Stimulated activated CD4-positive, alpha-beta T cell treated with anti-CD3 and anti-CD28 coated beads, Interleukin-2, amount 100 ng/mL, for 4 hours (primary cell): Measurements from ENCODE around the gene TRAPPC5.

Experiments used
- DNase-seq: peaks from one replicate; pipeline ENCODE4 v3.0.0-alpha.2; 2020; ENCODE audit warnings: low read depth

Gene TRAPPC5

GRCh38 chr19:7645656-7646425, 34.8 kb upstream of the TRAPPC5 start:
- no peak for DNase-seq

GRCh38 chr19:7646426-7646700, 34.3 kb upstream of the TRAPPC5 start:
- no peak for DNase-seq

DNA sequence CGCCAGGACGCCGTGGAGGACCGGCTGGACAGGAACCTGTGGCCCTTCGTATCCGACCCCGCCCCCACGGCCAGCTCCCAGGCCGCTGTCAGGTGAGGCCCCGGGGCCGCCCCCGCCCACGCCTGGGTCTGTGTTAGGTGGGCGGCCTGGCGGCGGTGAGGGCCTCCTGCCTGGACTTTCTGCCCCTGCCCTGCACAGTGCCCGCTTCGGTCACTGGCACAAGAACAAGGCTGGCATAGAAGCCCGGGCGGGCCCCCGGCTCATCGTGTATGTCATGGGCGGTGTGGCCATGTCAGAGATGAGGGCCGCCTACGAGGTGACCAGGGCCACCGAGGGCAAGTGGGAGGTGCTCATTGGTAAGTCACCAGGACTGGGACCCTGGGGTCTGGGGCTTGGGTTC, 33.5 kb upstream of the TRAPPC5 start:
- DNase-seq, result no peak

DNA sequence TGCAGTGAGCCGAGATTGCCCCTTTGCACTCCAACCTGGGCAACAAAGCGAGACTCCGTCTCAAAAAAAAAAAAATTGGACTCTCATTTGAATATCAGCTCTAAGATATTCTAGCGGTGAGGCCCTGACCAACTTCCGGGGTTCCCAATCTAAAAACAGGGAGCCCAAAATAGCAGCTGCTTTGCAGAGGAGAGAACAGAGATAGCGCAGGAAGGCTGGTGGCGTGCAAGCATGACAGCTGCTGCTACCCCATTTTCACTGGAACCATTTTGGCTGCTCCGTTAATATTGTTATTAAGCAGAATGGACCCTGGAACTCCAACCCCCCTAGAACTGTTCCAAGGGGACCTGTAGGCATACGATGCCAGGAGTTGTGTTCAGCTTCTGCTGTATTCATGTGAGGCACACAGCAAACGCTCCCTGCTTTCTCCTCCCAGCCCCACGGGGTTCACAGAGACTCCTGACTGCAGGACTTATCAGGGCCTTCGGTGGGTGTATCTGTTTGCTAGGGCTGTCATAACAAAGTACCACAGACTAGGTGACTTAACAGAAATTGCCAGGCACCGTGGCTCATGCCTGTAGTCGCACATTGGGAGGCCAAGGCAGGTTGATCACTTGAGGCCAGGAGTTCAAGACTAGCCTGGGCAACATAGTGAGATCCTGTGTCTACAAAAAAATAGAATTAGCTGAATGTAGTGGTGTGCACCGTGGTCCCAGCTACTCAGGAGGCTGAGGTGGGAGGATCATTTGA, 32.2 kb upstream of the TRAPPC5 start:
- no peak for DNase-seq

DNA sequence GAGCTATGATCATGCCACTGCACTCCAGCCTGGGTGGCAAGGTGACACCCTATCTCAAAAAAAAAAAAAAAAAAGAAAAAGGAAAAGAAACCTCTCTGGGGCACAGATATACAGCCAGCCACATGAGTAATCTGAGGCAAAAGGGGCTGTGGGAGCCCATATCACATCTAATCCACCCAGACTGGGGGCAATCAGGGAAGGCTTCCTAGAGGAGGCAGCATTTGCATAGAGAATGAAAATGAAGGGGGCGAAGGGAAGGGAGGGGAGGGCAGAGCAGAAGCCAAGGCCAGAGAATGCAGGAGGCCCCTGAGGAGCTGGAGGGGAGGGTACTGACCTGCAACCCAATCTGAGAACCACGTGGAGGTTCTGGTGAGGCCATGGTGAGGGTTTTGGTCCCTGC, 30.5 kb upstream of the TRAPPC5 start:
- DNase-seq, result no peak

GRCh38 chr19:7652061-7652641, 28.5 kb upstream of the TRAPPC5 start:
- peak; percentile 74 for DNase-seq

DNA sequence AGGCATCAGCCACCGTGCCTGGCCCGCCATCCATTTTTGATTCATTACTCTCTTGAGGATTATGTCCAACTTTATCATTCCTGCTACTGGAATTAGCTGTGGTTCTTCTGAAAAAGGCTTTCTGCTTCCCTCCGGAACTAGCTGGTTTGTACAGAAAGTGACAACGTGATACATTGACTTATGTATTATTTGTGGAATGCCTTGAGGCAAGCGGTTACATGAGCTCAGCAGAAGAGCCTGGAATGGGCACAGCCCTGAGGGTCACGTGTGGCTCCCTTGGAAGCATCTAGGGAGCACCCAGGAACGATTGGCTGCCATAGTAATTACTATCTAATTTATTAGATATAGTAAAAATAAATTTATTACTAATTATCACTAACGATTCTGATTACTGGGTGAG, 26.2 kb upstream of the TRAPPC5 start:
- no peak for DNase-seq

DNA sequence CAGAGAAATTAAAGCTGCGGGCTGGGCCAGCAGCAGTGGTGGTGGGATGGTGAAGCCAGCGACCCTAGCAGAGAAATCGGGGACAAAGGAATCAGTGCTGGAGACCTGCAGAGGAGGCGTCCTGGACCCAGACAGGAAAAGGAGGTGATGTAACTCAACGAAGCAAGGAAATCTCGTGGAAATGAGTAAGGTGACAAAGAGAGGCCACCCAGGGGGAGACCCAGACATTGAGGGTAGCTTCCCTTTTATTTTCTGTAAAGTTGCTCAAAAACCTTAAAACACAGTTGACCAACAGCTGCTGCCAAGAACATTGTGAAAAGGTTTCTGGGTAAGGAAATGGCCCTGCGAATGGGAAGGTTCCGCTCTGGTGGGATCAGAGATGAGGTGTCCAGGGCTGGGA, 25.1 kb upstream of the TRAPPC5 start:
- DNase-seq, result no peak

DNA sequence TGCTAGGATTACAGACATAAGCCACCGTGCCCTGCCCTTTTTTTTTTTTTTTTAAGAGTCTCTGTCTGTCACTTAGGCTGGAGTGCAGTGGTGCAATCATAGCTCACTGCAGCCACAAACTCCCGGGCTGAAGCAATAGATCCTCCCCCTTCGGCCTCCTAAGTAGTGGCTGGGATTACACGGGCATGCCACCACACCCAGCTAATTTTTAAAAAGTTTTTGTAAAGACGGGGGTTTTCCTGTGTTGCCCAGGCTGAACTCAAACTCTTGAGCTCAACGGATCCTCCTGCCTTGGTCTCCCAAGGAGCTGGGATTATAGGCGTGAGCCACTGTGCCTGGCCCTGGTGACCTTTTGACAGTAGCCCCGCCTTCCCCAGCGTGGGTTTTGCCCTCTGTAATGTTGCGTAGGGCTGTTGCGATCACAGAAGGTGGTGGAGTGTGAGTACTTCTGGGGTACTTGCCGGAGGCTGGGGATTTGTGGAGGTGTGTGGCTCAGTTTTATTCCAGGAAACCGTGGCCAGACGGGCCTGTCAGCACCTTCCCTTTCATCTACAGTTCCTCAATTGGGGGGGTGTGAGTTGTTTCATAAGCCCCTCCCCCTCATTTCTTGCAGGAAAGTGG, 23.4 kb upstream of the TRAPPC5 start:
- DNase-seq, result no peak

- DNase-seq, result peak; percentile 32
Observed at GRCh38 chr19:7658219-7658686, 22.4 kb upstream of the TRAPPC5 start.

DNA sequence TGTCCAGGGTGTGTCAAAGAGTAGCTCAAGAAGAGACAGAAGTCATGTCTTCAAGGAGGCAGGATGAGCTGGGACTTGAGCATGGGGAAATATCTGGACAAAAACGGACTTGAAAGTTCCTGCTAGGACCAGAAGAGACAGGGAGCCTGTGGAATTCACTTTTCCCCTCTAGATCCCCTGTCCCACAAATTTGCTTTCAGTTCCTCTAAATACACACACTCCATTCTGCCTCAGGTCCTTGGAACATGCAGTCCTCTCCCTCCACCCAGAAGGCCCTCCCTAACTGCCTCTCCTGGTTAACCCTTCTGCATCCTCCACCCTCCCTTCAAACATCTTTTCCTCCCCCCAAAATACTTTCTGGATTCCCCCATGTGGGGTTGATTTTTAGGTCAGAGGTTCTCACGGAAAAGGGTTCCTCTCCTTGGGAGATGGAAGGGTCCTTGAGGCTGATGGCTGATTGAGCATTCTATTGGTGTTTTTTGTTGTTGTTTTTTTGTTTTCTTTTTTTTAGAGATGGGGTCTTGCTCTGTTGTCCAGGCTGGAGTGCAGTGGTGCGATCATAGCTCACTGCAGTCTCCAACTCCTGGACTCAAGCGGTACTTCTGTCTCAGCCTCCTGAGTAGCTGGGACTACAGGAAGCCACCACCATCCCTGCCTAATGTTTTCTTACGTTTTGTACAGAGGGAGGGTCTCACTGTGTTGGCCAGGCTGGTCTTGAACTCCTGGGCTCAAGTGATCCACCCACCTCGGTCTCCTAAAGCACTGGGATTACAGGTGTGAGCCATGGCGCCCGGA, 18.7 kb upstream of the TRAPPC5 start:
- no peak for DNase-seq

- DNase-seq, result no peak
Observed at GRCh38 chr19:7662657-7663056, 18.0 kb upstream of the TRAPPC5 start.

GRCh38 chr19:7663706-7664105, 16.9 kb upstream of the TRAPPC5 start:
- DNase-seq, result no peak

DNA sequence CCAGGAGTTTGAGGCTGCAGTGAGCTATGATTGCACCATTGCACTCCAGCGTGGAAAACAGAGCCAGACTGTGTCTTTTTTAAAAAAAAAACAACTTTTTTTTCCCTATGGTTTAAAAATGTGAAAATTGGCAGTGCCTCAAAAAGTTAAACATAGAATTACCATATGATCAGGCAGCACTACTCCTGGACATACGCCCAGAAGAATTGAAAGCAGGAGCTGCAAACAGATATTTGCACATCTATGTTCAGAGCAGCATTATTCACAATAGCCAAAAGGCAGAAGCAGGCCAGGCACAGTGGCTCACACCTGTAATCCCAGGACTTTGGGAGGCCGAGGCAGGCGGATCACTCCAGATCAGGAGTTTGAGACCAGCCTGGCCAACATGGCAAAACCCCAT, 15.6 kb upstream of the TRAPPC5 start:
- DNase-seq, result no peak

DNA sequence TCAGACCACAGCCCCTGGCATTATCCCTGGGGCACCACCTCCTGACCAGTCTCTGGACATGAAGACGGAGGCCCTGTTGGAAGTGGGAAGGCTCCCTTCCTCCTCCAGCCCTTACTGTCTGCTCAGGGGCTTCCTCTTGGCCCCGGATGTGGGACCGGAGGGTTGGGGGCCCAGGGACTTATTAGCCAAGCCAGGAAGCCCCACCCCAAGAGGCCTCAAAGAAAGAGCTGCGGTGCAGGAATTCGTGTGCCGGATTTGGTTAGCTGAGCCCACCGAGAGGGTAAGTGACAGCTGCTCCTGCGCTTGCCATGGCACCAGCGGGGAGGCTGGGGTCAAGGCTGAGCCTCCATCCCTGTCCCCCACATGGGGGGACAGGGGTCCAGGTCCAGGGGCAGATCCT, 11.8 kb upstream of the TRAPPC5 start, which contains the start of gene RETN:
Gene RETN (plus strand): TSS at position 208 of the 400 bp plus-strand sequence. CDS start 278 bp downstream, outside the sequence.
- no peak for DNase-seq

DNA sequence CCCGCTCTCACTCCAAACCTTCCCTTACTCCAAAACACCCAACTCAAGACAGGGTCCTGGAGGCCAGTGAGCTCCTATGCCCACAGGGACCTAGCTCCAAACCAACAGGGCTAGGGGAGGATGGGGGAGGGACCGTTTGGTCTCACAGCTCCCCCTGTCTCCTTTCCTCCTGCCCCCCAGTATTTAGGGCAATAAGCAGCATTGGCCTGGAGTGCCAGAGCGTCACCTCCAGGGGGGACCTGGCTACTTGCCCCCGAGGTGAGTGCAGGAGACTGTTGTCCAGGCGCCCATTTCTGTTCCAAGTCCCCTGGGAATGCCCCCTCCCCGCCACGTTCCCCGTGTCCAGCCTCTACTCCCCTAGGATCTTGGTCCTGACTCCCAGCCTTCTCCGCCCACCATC, 11.0 kb upstream of the TRAPPC5 start:
- no peak for DNase-seq

GRCh38 chr19:7670150-7670783, 10.4 kb upstream of the TRAPPC5 start:
- DNase-seq, result no peak

DNA sequence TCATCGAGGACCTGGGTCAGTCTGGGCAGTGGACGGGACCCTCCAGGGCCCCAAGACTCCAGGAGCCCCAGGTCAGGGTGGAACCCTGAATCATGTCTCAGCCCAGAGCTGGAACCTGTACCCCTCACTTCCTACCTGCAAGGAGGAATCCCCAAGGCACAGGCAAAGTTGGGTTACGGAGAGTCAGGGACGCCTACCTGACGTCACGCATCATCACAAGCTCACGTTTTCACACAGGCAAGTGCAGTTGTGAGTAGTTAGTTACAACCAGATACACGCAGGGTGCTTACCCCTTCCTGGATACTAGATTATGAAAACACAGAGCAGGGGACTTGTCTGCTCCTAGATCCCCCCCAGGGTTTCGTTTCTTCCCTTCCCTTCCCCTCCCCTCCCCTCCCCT, 9.8 kb upstream of the TRAPPC5 start:
- no peak for DNase-seq

DNA sequence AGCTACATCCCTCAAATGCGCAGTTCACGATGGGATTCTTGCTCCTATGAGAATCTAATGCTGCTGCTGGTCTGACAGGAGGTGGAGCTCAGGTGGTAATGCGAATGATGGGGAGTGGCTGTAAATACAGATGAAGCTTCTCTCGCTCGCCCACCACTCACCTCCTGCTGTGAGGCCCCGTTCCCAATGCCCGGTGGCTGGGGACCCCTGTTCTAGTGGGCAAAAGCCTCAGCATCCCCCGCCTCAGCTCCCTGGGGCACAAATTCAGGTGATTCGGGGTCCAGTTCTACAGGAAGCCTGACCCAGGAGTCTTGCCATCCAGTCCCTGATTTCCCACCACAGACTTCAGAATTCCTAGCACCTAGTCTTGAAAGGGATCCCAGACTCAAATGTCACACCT, 8.1 kb upstream of the TRAPPC5 start:
- DNase-seq, result no peak

DNA sequence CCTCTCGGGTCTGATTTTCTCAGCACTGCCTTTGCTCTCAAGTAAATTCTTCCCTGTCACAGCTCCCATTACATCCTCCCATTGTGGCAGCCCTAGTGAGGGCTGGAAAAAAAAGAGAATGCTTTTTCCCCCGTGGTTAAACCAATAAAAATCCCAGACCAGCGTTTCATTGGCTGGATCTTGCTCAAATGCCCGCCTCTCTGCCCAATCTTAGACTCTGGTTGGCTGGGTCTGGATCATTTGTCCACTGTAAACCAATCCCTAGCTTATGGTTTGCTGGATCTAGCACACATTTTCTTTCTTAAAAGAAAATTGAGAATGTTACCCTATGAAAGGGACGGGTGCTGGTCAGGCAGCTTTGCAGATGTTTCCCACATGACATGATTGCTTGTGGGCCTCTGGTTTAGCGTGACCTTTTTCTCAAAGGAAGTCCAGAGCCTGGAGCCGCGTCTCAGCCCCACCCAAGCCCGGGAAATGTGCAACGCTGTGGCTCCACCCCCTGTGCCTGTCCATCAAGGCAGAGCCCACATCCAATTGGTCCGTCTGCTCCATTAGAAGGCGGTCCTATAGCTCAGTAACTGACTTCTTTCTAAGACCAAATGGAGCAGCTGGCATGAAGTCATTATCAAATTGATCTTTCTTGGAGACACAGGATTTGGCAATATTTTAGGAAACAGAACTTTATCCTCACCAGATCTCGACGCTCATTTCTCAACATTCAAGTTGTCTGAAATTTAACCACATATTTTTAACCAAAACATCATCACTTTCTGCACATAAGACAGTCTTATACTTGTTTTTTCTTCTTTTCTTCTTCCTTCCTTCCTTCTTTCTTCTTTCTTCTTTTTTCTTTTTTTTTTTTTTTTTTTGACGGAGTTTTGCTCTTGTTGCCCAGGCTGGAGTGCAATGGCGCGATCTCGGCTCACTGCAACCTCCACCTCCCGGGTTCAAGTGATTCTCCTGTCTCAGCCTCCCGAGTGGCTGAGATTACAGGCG, 6.3 kb upstream of the TRAPPC5 start:
- no peak for DNase-seq
